GM18517 (cell line): Measurements from ENCODE around the gene ZSWIM4.
A peak's percentile ranks its signal among the peaks of the same experiment; 100 is the strongest.
"Not testable (repeated sequence)": the region's sequence is repeated elsewhere in the genome, so short reads cannot be mapped to it uniquely, and the experiment has no call there.

Experiments used
- ATAC-seq: cut with Tn5 transposase; IDR thresholded peaks from one replicate; pipeline ENCODE4 v1.9.1; 2021; ENCODE audit warnings: mild to moderate bottlenecking, moderate library complexity; ENCODE audit not compliant: unreplicated experiment

Gene ZSWIM4

GRCh38 chr19:13847407-13848339 is 52.4 kb downstream of the ZSWIM4 start:
- ATAC-seq = peak; percentile 2

- ATAC-seq = no peak
Observed at GRCh38 chr19:13848340-13848677, 53.1 kb downstream of the ZSWIM4 start.

GRCh38 chr19:13848798-13849676 is 53.8 kb downstream of the ZSWIM4 start:
- ATAC-seq = no peak

- ATAC-seq = no peak
Observed at GRCh38 chr19:13849991-13850909, 55.0 kb downstream of the ZSWIM4 start.

GRCh38 chr19:13850910-13851733 is 55.9 kb downstream of the ZSWIM4 start:
- ATAC-seq = no peak

- ATAC-seq = not testable (repeated sequence)
Observed at GRCh38 chr19:13851734-13852114, 56.5 kb downstream of the ZSWIM4 start.

- not testable (repeated sequence) for ATAC-seq
Observed at GRCh38 chr19:13852171-13852707, 57.0 kb downstream of the ZSWIM4 start.

GRCh38 chr19:13856497-13856896 is 61.3 kb downstream of the ZSWIM4 start:
- no peak for ATAC-seq

- ATAC-seq = no peak
Observed at GRCh38 chr19:13859361-13859880, 64.2 kb downstream of the ZSWIM4 start.

- ATAC-seq = no peak
Observed at GRCh38 chr19:13860679-13861391, 65.6 kb downstream of the ZSWIM4 start.

- ATAC-seq = no peak
Observed at GRCh38 chr19:13861392-13861713, 66.1 kb downstream of the ZSWIM4 start.

- no peak for ATAC-seq
Observed at GRCh38 chr19:13861714-13862531, 66.7 kb downstream of the ZSWIM4 start.

GRCh38 chr19:13864046-13864666 is 68.9 kb downstream of the ZSWIM4 start:
- no peak for ATAC-seq

- ATAC-seq = no peak
Observed at GRCh38 chr19:13864667-13865570, 69.7 kb downstream of the ZSWIM4 start.

- ATAC-seq = no peak
Observed at GRCh38 chr19:13865571-13866462, 70.6 kb downstream of the ZSWIM4 start.
